Uterine smooth muscle cell (primary cell): ENCODE results near the gene TFEB. TPM values are rescaled to one million over a fixed set of nuclear protein-coding genes. Genes with fewer than 3 reads are reported as not detected.

ENCODE experiments used
- total RNA-seq: library from RNA; depleted of rRNA; stranded (reverse); fragments of >200 nt; gene quantifications from 2 replicates; pipeline ENCODE4 v1.2.3, GENCODE V29; 2014

The TFEB gene
- total RNA-seq, result 3.0 and 5.6 TPM in 2 replicates

DNA sequence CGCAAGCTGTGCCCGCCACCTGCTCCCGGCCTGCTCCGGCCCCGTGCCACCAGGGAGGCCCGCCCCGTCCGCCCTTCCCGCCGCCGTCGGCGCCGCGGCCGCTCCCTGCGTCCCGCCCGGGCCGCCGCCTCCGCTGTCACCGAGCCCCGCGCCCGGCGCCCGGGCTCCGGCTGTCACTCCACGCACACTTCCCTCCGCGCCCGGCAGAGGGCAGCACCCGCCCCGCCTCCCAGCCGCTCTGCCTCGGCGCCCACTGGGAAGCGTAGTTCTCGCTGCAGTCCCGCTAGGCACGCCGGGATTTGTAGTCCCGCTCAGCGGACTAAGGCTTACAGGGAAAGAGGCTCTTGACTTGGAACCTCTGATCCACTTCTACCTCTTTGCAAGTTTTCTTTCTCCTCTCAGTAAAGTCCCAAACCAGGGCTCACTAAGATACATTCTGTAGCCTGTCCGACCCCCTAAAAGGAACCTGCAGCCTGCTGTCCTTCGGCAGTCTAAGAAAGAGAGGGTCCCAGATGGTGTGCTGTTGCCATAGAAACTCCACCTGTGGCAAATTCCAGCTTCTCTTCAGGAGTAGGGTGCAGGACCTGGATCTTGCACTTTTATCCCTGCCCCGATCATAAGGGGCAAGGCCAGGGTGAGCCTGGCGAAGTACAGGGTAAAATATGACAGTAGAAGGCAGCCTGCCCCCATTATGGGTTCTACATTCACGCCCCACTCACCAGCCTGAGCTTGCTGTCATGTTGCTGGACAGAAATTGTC, at the start of gene TFEB:
Gene TFEB (minus strand): TSS at position 182 of the 759 bp plus-strand sequence. CDS start 44,395 bp downstream, outside the sequence.

GRCh38 chr6:41780551-41781365, 45.4 kb upstream of the TFEB start, which contains the start of gene PRICKLE4:
PRICKLE4 (plus strand) TSS chr6:41780782; CDS start chr6:41783474, 2,692 bp downstream.

DNA sequence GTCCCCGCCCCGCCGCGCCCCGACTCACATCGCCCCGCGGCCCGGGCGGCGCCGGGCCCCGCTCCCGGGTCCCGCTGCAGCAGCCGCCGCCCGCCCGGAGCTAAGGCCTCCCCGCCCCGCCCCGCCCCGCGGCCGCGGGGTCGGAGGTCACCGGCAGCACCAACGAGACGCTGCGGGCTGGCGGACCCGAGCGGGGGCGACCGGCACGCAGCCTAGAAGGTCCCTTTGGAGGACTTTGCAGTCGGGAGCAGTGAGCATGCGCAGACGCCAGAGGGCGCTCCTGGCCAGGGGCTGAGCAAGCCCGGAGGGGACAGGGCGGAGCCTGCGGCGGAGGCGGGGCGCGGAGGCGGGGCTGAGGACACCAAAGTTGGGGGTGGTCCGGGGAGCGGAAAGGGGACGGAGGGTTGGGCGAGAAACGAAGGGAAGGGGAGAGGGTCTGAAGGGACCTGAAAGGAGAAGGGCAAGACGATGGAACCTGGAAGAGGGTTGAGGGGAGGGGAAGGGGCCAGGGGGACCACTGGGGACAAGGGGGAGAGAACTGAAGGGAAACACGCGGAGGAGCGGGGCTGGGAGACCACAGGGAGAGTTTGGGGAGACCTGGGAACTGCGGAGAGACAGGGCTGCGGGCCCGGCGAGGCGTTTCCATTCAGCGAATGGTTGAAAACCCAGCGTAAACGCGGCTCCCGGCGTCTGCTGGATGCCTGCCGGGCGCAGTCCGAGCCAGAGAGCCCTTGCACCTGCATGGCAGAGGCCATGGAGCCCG, 44.6 kb upstream of the TFEB start, which contains the start of gene FRS3:
Gene FRS3 (minus strand): TSS at position 113 of the 763 bp plus-strand sequence. CDS start 2,913 bp downstream, outside the sequence.

DNA sequence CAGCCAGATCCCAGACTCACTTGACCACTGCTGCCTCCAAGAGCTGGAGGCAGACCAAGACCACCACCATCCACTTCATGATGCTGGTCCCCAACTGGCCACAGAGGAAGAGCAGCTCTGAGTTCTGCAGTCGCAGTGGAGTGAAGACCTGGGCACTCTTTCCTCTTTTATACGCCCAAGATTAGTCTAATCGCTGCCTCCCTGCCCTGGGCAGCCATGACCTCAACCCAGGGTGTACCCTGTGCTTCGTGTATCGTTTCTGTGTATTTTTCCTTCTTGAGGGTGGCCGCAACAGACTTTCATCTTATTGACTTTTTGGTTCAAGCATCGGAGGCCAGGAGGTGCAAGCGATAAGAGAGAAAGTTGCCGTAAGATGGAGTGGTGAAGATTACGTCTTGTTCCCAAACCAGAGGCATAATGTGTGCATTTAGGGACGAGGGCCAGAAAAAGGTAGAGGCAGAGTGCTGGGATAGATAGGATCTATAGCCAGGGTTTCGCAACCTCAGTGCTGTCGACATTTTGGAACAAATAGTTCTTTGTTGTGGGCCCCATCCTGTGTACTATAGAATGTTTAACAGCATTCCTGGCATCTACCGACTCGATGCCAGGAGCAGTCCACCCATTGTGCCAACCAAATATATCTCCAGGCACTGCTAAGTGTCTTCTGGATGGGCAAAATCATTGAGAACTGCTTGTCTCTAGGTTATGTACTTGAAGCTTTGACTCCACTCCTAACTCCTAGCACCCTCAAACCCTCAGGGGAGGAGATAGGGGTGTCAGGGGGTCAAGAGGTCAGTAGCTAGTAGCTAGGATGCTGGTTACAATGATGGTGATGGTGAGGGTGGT, 12.1 kb upstream of the TFEB start, which contains the start of gene PGC:
Gene PGC (minus strand): TSS at position 142 of the 846 bp plus-strand sequence. CDS start 63 bp downstream, at position 79.

GRCh38 chr6:41638002-41638934, 97.1 kb downstream of the TFEB start, which contains the start of gene MDFI:
MDFI (plus strand) TSS chr6:41638468; CDS start chr6:41638750, 282 bp downstream.

Other genes starting within 250 kb of the TFEB start
- 2.8 and 4.0 TPM in 2 replicates for gene FOXP4, start 189.2 kb downstream of the TFEB start, total RNA-seq
- gene MDFI, start 97.1 kb downstream of the TFEB start, total RNA-seq, result 0.11 and 1.2 TPM in 2 replicates
- not detected in 2 replicates for gene PGC, start 11.8 kb upstream of the TFEB start, total RNA-seq
- gene FRS3, start 44.3 kb upstream of the TFEB start, total RNA-seq, result 1.5 TPM in 2 replicates
- gene PRICKLE4, start 45.2 kb upstream of the TFEB start, total RNA-seq, result 0.66 TPM in 1 of 2 replicates, not detected in the other
- 77.7 and 107 TPM in 2 replicates for gene TOMM6, start 52.1 kb upstream of the TFEB start, total RNA-seq
- gene USP49, start 159.8 kb upstream of the TFEB start, total RNA-seq, result 2.9 and 4.5 TPM in 2 replicates
- 32.9 and 37.6 TPM in 2 replicates for gene MED20, start 185.5 kb upstream of the TFEB start, total RNA-seq
- gene BYSL, start 185.9 kb upstream of the TFEB start, total RNA-seq, result 16.6 and 23.7 TPM in 2 replicates
- gene CCND3, start 206.2 kb upstream of the TFEB start, total RNA-seq, result 13.2 and 26.9 TPM in 2 replicates